Neural progenitor cell (in vitro differentiated cells): ENCODE results near the gene TLL2.

Experiments used
- EZH2 ChIP-seq: fragments of 200-600 bp; sonication (generic); IDR thresholded peaks from 2 replicates; pipeline ENCODE4 v1.6.1; 2017; ENCODE audit warnings: antibody characterized with exemption, mild to moderate bottlenecking, moderate library complexity
- EZH2phosphoT487 ChIP-seq: fragments of 200-600 bp; sonication (generic); IDR thresholded peaks from 2 replicates; pipeline ENCODE4 v1.6.1; 2017; ENCODE audit warnings: antibody characterized with exemption
- TF ChIP-seq, protein P1 (sequence below): fragments of 200-600 bp; sonication (generic); IDR thresholded peaks from 2 replicates; pipeline ENCODE4 v1.5.1; 2017; ENCODE audit warnings: antibody characterized with exemption, mild to moderate bottlenecking

GRCh38 chr10:96406091-96406490 is 107.6 kb downstream of the TLL2 start:
- TF ChIP-seq, protein P1, sequence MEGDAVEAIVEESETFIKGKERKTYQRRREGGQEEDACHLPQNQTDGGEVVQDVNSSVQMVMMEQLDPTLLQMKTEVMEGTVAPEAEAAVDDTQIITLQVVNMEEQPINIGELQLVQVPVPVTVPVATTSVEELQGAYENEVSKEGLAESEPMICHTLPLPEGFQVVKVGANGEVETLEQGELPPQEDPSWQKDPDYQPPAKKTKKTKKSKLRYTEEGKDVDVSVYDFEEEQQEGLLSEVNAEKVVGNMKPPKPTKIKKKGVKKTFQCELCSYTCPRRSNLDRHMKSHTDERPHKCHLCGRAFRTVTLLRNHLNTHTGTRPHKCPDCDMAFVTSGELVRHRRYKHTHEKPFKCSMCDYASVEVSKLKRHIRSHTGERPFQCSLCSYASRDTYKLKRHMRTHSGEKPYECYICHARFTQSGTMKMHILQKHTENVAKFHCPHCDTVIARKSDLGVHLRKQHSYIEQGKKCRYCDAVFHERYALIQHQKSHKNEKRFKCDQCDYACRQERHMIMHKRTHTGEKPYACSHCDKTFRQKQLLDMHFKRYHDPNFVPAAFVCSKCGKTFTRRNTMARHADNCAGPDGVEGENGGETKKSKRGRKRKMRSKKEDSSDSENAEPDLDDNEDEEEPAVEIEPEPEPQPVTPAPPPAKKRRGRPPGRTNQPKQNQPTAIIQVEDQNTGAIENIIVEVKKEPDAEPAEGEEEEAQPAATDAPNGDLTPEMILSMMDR: no peak
- TF ChIP-seq EZH2 (no peak), EZH2phosphoT487 (no peak)
